ENCODE measurements around the gene CFAP54.

CFAP54 gene, protein sequence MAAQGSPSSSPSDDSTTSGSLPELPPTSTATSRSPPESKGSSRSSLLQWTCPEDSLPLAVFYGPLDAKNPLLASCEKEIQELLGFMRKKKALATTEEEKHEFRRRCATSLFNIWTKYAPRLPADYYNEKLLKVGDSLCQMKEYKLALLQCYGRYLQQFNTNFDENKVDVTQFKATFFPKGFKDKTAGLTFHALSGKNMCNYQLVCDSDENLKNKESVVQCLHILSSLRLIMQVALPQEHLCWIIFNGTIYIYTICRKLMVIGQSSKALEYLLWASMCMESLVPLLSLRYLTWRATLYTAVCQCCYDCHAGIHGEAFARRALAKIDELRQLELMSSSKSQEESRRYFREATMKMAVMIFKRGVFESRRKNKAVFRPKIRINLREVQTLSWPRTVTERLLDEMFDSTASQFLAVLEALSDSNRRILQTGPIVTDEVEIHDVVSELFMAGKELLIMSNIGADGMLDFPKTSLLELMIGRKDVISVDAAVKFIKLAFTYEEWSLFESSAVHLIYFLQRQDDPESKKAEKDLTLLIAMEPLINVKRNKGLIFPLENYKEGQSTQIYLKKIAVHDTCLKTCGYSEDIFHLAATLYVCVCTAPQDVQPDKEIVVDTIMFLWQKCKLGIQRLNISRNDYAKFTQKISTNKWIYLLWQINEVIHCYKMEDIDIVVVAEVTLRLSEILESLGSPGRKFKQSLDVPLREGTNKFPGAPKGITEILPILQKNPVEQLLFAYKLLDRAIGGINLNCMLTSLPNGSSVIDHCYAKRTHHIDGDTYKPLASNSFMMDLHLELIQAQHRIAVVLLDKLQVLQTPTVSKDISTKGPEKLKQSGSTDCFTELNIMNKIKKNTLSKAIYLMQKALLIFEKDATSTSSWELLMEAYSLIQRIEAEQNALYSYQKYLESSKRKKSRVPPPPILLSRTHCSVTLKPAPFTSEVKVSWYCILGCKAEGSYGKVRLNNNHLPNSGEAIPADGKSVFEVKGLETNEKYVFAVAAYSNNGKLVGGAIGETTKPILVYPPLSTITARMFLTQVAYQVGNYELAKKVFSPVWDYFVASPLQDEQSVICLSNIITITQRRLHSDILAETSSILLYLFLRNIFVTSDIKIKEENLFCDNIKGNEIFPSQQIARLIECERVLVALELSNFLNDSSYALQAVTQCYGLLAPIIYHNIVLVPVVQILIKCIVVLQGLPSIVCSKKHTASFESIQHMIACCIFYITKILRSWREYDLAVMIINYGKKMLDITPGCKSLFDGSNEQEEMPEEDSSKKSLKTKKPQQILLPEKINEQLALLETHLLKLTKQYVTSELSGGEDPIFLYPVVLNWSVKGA (N-terminal part only)

DNA sequence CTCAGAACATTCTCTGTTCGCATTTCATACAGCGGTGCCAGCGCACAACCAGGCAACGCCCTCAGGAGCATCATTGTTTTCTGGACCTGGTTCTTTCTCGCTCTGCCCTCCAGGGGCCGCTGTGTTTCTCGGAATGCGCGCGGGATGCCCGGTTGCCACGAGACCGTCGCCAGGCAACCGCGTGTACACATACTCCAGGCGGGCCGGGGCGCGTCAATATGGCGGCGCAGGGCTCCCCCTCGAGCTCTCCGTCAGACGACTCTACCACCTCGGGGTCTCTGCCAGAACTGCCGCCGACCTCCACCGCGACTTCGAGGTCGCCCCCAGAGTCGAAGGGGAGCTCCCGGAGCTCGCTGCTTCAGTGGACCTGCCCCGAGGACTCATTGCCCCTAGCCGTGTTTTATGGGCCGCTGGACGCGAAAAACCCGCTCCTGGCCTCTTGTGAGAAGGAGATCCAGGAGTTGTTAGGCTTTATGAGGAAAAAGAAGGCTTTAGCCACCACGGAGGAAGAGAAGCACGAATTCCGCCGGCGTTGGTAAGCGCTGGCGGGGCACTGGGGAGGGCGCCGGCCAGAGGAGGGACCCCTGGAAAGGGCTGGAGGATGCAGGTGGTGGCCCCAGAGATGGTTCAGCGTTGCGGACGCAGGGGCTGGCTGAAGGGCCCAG, at the start of gene CFAP54:
TSS of gene CFAP54 (plus strand) at position 186 of the 665 bp plus-strand sequence. CDS start at position 219, 33 bp downstream.
- peak; percentile 81 to 94 for DNase-seq (ENCODE audit: low spot score in 2 of 2)
- Histone ChIP-seq H3K4me3 (peak within 1 kb of the TSS; percentile 55), H3K27me3 (ENCODE audit: low read depth) (peaks cover 15% of the 10 kb centered on the region), H3K9me3 (no peaks in the 10 kb centered on the region), H3K36me3 (replicated peaks) (no peaks in the 10 kb centered on the region), H3K4me1 (no peaks in the 10 kb centered on the region; the same call in 1 of the 2 replicates)
- in situ Hi-C loops (cut with MboI; ENCODE audit: low sequenced_read_pairs) = no loop called here

DNA sequence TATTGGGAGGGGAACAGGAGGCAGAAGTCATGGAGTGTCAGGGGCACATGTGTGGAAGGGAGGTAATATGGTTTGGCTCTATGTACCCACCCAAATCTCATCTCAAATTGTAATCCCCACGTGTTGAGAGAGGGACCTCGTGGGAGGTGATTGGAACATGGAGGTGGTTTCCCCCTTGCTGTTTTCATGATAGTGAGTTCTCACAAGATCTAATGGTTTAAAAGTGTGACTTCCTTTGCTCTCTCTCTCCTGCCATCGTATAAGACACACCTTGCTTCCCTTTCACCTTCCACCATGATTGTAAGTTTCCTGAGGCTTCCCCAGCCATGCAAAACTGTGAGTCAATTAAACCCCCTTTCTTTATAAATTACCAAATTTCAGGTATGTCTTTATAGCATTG, 47.6 kb upstream of the CFAP54 start:
- H3K4me1 ChIP-seq = peaks cover 5% of the 10 kb centered on the region
- H3K27me3 ChIP-seq (ENCODE audit: low read depth) = no peaks in the 10 kb centered on the region
- H3K36me3 ChIP-seq (replicated peaks) = no peaks in the 10 kb centered on the region
- no peak for DNase-seq (ENCODE audit: low spot score in 2 of 2)
- H3K4me3 ChIP-seq = no peak overlapping the region
- in situ Hi-C loops (cut with MboI; ENCODE audit: low sequenced_read_pairs) = no loop called here
- H3K9me3 ChIP-seq = no peaks in the 10 kb centered on the region

DNA sequence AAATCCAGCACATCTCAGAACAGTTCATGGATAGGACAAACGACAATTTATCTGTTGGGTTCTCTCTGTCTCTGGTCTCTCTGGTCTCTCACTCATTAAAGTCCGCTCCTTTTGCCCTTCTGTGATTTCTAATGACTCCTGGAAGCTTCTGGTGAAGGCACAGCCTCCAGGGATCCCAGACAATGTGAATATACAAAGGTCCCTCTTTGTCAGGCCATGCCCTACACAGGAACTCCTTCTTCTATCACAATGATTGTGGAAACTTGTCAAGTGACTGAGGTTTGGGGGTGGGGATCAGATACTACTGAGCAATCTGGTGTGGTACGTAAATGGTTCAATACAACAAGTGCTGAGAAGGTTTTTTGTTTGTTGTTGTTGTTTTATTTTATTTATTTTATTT, 46.5 kb upstream of the CFAP54 start:
- no peaks in the 10 kb centered on the region for H3K4me1 ChIP-seq
- no peak for DNase-seq (ENCODE audit: low spot score in 2 of 2)
- in situ Hi-C loops (cut with MboI; ENCODE audit: low sequenced_read_pairs) = no loop called here

DNA sequence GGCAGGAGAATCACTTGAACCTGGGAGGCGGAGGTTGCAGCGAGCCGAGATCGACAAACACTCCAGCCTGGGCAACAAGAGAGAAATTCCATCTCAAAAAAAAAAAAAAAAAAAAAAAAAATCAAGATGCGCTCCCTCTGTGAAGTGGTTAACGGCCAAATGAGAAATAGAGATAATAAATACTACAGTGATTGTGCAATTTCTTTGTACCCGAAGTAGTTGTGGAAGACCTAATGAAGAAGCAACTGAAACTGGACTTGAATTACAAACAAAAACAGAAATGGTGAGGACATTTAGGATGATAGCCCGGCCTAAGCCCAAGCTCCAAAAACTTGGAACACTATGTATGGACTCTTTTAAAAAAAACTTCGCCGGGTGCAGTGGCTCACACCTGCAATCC, 45.0 kb upstream of the CFAP54 start:
- no peak overlapping the region for H3K4me3 ChIP-seq
- in situ Hi-C loops (cut with MboI; ENCODE audit: low sequenced_read_pairs) = no loop called here

More for the DNA sequence above, 46.5 kb upstream of the CFAP54 start:
- H3K36me3 ChIP-seq (replicated peaks) = no peaks in the 10 kb centered on the region
- H3K27me3 ChIP-seq (ENCODE audit: low read depth) = no peaks in the 10 kb centered on the region
- H3K4me3 ChIP-seq = no peak overlapping the region
- no peaks in the 10 kb centered on the region for H3K9me3 ChIP-seq

DNA sequence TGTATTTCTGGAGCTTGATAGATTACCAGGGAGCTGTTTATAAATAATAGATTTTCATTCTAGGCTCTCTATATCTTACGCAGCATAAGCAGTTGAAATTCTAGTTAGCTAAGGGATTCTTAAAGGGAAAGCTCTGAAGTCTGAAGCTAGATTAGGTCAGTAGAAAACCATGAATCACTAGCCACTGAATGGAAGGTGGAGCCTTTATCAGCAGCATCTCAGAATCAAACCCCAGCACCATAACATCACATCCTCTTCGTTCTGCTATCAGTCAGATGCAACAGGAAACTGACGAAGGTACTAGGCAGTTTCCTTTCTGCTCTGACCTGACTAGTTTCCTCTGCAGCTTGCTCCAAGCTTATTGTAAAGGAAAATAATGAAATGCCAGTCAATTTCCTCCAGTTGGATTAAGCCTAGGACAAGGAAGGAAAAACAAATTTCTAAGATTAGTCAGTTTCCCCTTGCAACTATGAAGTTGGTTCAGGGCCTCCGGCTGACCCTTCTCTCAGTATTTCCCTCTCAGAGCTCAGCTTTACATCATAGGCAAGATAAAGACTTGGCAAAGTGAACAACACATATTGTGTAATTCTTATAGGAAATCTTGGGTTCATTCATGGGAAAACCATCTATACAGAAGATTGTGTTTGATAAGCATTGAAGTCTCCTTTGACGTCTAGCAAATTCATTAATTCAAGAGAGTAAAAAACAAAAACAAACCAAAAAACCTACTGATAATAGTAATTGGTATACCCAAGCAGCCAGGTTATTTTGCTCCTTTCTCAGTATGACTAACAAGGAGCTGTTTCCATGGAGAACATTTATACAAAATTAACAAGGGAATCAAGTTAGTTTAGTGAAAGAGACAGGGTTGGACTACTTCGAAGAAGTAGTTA, 43.4 kb upstream of the CFAP54 start:
- Histone ChIP-seq H3K9me3 (no peaks in the 10 kb centered on the region), H3K27me3 (ENCODE audit: low read depth) (no peaks in the 10 kb centered on the region), H3K36me3 (replicated peaks) (no peaks in the 10 kb centered on the region), H3K4me1 (no peaks in the 10 kb centered on the region), H3K4me3 (no peak overlapping the region)
- in situ Hi-C loops (cut with MboI; ENCODE audit: low sequenced_read_pairs) = no loop called here
- no peak for DNase-seq (ENCODE audit: low spot score in 2 of 2)

More for the DNA sequence above, 45.0 kb upstream of the CFAP54 start:
- no peak for DNase-seq (ENCODE audit: low spot score in 2 of 2)
- no peaks in the 10 kb centered on the region for H3K27me3 ChIP-seq (ENCODE audit: low read depth)
- no peaks in the 10 kb centered on the region for H3K4me1 ChIP-seq
- no peaks in the 10 kb centered on the region for H3K9me3 ChIP-seq
- H3K36me3 ChIP-seq (replicated peaks) = no peaks in the 10 kb centered on the region

GRCh38 chr12:96447256-96447655, 42.1 kb upstream of the CFAP54 start:
- H3K4me3 ChIP-seq = no peak overlapping the region
- no peaks in the 10 kb centered on the region for H3K9me3 ChIP-seq
- H3K4me1 ChIP-seq = no peaks in the 10 kb centered on the region
- in situ Hi-C loops (cut with MboI; ENCODE audit: low sequenced_read_pairs) = no loop called here
- H3K36me3 ChIP-seq (replicated peaks) = no peaks in the 10 kb centered on the region
- 0 out of 2 replicates have a peak, but pooled peaks cover 2% of the 10 kb centered on the region for H3K27me3 ChIP-seq (ENCODE audit: low read depth)
- no peak for DNase-seq (ENCODE audit: low spot score in 2 of 2)

GRCh38 chr12:96448300-96448699, 41.1 kb upstream of the CFAP54 start:
- in situ Hi-C loops (cut with MboI; ENCODE audit: low sequenced_read_pairs) = no loop called here
- no peak for DNase-seq (ENCODE audit: low spot score in 2 of 2)
- Histone ChIP-seq H3K4me1 (no peaks in the 10 kb centered on the region), H3K9me3 (no peaks in the 10 kb centered on the region), H3K27me3 (ENCODE audit: low read depth) (0 out of 2 replicates have a peak, but pooled peaks cover 2% of the 10 kb centered on the region), H3K36me3 (replicated peaks) (no peaks in the 10 kb centered on the region), H3K4me3 (no peak overlapping the region)

DNA sequence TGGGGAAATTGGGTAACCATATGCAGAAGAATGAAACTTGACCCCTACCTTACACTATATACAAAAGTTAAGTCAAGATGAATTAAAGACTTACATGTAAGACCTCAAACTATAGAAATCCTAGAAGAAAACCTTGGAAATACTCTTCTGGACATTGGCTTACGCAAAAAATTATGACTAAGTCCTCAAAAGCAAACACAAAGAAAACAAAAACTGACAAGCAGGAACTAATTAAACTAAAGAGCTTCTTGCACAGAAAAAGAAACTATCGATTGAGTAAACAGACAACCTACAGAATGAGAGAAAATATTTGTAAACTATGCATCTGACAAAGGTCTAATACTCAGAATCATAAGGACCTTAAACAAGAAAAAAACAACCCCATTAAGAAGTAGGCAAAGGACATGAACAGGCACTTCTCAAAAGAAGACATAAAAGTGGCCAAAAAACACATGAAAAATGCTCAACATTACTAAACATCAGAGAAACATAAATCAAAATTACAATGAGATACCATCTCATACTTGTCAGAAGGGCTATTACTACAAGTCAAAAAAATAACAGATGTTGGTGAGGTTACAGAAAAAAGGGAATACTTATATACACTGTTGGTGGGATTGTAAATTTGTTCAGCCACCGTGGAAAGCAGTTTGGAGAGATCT, 37.0 kb upstream of the CFAP54 start:
- no peaks in the 10 kb centered on the region for H3K36me3 ChIP-seq (replicated peaks)
- H3K27me3 ChIP-seq (ENCODE audit: low read depth) = 0 out of 2 replicates have a peak, but pooled peaks cover 2% of the 10 kb centered on the region
- H3K4me1 ChIP-seq = no peaks in the 10 kb centered on the region
- in situ Hi-C loops (cut with MboI; ENCODE audit: low sequenced_read_pairs) = no loop called here
- no peaks in the 10 kb centered on the region for H3K9me3 ChIP-seq
- no peak overlapping the region for H3K4me3 ChIP-seq
- no peak for DNase-seq (ENCODE audit: low spot score in 2 of 2)

DNA sequence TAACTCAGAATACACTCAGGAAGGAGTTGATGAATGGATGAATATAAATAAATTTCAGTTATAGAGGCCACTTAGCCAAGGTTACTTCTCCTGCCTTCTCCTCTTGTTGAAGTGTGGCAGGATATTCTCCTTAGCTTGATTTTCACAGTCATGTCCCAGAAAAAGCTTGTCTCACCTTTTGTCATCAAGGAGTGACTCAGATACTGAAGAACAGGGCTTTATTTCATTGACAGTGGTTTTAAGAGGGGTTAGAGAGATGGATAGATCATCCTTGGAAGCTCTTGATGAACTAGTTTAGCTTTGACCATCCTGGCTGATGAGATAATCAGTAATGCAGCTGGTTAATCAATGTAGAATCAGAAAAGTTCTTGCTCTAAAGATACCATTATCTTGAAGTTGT, 35.0 kb upstream of the CFAP54 start:
- in situ Hi-C loops (cut with MboI; ENCODE audit: low sequenced_read_pairs) = no loop called here
- H3K4me1 ChIP-seq = no peaks in the 10 kb centered on the region
- H3K4me3 ChIP-seq = no peak overlapping the region
- H3K27me3 ChIP-seq (ENCODE audit: low read depth) = 0 out of 2 replicates have a peak, but pooled peaks cover 2% of the 10 kb centered on the region
- H3K9me3 ChIP-seq = no peaks in the 10 kb centered on the region
- no peaks in the 10 kb centered on the region for H3K36me3 ChIP-seq (replicated peaks)
- no peak for DNase-seq (ENCODE audit: low spot score in 2 of 2)

- no peak for DNase-seq (ENCODE audit: low spot score in 2 of 2)
- Histone ChIP-seq H3K27me3 (ENCODE audit: low read depth) (no peaks in the 10 kb centered on the region), H3K4me3 (no peak overlapping the region), H3K4me1 (no peaks in the 10 kb centered on the region), H3K36me3 (replicated peaks) (no peaks in the 10 kb centered on the region), H3K9me3 (no peaks in the 10 kb centered on the region)
- in situ Hi-C loops (cut with MboI; ENCODE audit: low sequenced_read_pairs) = no loop called here
Observed at GRCh38 chr12:96456265-96456974, 33.0 kb upstream of the CFAP54 start.

DNA sequence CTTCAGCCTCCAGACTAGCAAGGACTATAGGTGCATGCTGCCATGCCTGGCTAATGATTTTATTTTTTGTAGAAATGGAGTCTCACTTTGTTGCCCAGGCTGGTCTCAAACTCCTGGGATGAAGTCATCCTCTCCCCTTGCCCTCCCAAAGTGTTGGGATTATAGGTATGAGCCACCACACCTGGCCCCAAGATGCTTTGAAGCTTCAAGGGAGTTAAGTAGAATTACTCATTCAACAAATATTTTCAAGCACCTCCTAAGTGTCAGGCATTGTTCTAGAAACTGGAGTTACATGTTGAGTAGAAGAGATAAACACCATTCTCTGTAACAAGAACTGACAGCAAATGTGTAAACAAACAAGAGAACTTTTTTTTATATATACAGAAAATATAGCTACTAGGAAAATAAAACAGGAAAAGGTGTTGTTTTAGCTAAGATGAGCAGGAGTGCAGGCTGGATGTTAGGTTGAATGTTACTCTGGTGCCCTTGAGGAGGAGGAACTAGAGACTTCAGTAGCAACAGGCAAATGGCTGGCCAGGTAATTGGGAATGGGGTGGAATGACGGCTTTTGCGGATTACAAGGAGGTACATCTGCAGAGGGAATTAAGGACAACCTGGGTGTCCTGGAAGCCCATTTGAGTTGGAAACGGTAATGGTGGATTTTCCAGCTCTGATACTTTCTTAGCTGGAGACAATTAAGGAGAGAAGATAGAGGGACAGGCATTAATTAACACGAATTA, 32.0 kb upstream of the CFAP54 start:
- in situ Hi-C loops (cut with MboI; ENCODE audit: low sequenced_read_pairs) = no loop called here
- no peaks in the 10 kb centered on the region for H3K4me1 ChIP-seq
- no peaks in the 10 kb centered on the region for H3K9me3 ChIP-seq
- no peak overlapping the region for H3K4me3 ChIP-seq
- no peaks in the 10 kb centered on the region for H3K36me3 ChIP-seq (replicated peaks)
- H3K27me3 ChIP-seq (ENCODE audit: low read depth) = no peaks in the 10 kb centered on the region
- DNase-seq (ENCODE audit: low spot score in 2 of 2) = no peak
